Colonic mucosa (tissue), 4 donors: Measurements from ENCODE around the gene ZC3H12A. TPM values are rescaled to one million over a fixed set of nuclear protein-coding genes. Genes with fewer than 3 reads are reported as not detected.
A peak's percentile ranks its signal among the peaks of the same experiment; 100 is the strongest.

Experiments used
- DNase-seq: peaks from one replicate; pipeline ENCODE4 v3.0.0-alpha.2; 2020
- H3K27ac ChIP-seq: fragments of 200-600 bp; one replicate; pipeline ENCODE4 v1.8.0; 2021
- H3K27me3 ChIP-seq: fragments of 200-600 bp; one replicate; pipeline ENCODE4 v1.8.0; 2021
- H3K36me3 ChIP-seq: fragments of 200-600 bp; one replicate; pipeline ENCODE4 v1.8.0; 2021
- H3K4me1 ChIP-seq: fragments of 200-600 bp; one replicate; pipeline ENCODE4 v1.8.0; 2021; ENCODE audit warnings: mild to moderate bottlenecking
- H3K4me3 ChIP-seq: fragments of 200-600 bp; one replicate; pipeline ENCODE4 v1.8.0; 2021
- H3K9ac ChIP-seq, 2 donors: one replicate each; pipeline ENCODE4 v1.7.0; 2013; ENCODE audit warnings: control low read depth in 2 of 2, low read depth in 2 of 2, low read length in 2 of 2
- H3K9me3 ChIP-seq: fragments of 200-600 bp; one replicate; pipeline ENCODE4 v1.8.0; 2021
- intact Hi-C: fragments of 100-400 bp; cut with DNase I; formaldehyde crosslinking; loops from one replicate; pipeline ENCODE4 v1.14.1; 2022
- total RNA-seq, 2 donors: library from RNA; stranded (reverse); fragmentation: NEBNext Ultra II Directional in 1 of 2; extraction: Animal tissue kit (Norgen Biotek cat#: 25700) in 1 of 2; gene quantifications; one replicate each; pipeline ENCODE4 v1.2.1, GENCODE V29; 2021
- TF ChIP-seq, protein P1 (sequence below): fragments of 200-600 bp; IDR thresholded peaks from one replicate; pipeline ENCODE4 v1.8.0; 2022; ENCODE audit warnings: antibody characterized with exemption, mild to moderate bottlenecking
- donor health status: healthy.
- donor health status: DM: no; HTN: no; CAD: no.
- donor health status: DM: no; HTN: no; CAD: no.

Gene ZC3H12A
- 10 to 100 TPM; 18.2 to 35.4 TPM for total RNA-seq

DNA sequence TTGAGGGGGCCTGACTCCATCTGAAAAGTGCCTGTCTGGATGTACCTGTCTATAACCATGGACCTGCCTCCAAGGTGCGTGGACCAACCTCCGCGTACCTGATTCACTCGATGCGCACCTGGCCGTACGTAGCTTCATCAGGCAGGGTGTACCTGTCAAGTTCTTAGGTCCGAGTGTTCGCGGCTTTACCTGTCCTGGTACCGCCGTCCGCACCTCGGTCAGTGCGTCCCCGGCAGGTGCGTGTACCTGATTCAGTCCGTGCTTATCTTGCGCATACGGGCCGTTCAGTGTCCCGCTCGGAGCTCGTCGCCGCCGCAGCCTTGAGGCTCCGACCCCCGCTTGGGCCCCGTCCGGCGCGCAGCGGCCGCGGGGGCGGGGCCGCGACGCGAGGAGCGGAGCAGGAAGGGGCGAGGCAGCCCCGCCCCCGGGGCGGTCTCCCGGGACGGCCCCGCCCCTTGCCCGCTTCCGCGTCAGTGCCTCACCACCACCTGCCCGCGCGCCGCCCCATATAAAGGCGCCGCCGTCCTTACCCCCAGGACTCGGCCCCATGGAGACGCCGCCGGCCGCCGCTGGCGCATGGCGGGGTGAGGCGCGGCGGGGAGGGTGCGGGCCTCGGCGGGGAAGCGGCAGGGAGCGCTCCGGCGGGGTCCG lies at the start of gene ZC3H12A:
ZC3H12A (plus strand) TSS at position 535 of the 651 bp plus-strand sequence. CDS start 917 bp downstream, outside the sequence.
- H3K4me1 ChIP-seq: peaks cover 19% of the 10 kb centered on the region

DNA sequence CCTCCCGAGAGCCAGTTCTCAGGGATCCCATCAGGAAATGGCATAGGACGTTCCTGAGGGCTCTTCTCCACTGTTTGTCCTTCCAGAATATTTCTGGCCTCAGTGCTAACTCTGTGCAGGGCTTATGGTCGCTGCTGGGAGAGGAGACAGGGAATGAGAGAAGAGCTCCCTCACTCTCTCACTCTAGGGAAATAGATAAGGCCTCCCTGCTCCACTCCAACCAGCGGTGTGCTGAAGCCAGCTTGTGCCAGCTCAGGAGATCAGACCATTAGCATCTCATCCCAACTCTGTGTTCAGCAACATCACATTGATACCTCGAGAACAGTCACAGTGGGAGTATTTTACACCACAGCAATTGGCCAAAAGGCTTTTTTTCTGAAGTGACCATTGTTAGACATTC lies 49.2 kb upstream of the ZC3H12A start:
- no peaks in the 10 kb centered on the region for H3K27me3 ChIP-seq
- intact Hi-C loops: no loop called here
- no peak for DNase-seq

More for the DNA sequence above, at the start of gene ZC3H12A:
- H3K36me3 ChIP-seq: no peaks in the 10 kb centered on the region
- no peaks in the 10 kb centered on the region for H3K9me3 ChIP-seq
- DNase-seq: peak; percentile 94
- peak within 1 kb of the TSS; percentile 96 to 99 for H3K9ac ChIP-seq
- TF ChIP-seq, protein P1, sequence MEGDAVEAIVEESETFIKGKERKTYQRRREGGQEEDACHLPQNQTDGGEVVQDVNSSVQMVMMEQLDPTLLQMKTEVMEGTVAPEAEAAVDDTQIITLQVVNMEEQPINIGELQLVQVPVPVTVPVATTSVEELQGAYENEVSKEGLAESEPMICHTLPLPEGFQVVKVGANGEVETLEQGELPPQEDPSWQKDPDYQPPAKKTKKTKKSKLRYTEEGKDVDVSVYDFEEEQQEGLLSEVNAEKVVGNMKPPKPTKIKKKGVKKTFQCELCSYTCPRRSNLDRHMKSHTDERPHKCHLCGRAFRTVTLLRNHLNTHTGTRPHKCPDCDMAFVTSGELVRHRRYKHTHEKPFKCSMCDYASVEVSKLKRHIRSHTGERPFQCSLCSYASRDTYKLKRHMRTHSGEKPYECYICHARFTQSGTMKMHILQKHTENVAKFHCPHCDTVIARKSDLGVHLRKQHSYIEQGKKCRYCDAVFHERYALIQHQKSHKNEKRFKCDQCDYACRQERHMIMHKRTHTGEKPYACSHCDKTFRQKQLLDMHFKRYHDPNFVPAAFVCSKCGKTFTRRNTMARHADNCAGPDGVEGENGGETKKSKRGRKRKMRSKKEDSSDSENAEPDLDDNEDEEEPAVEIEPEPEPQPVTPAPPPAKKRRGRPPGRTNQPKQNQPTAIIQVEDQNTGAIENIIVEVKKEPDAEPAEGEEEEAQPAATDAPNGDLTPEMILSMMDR: no peak
- intact Hi-C loops: no loop called here
- peak within 1 kb of the TSS; percentile 94 for H3K27ac ChIP-seq
- H3K4me3 ChIP-seq: peak within 1 kb of the TSS; percentile 92
- no peaks in the 10 kb centered on the region for H3K27me3 ChIP-seq

DNA sequence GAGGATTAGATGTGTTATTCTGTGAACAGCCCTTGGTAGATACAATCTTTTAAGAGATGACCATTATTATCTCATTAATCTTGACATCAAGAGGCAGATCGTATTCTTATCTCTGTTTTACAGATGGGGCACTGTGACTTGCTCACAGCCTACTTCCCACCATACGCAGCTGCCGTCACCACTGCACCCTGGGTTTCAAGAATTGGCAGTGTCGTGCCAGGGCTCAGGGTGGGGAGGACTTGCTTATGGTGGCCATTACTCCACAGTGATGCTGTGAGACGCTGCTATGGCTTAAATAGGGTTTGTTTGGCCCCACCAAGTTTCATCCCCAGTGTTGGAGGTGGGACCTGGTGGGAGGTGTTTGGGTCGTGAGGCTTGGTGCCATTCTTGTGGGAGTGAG lies 45.4 kb upstream of the ZC3H12A start:
- DNase-seq: no peak
- Histone ChIP-seq H3K27me3 (no peaks in the 10 kb centered on the region), H3K4me3 (no peak overlapping the region), H3K27ac (no peak overlapping the region), H3K4me1 (no peaks in the 10 kb centered on the region), H3K36me3 (no peaks in the 10 kb centered on the region), H3K9ac (no peak overlapping the region), H3K9me3 (no peaks in the 10 kb centered on the region)
- intact Hi-C loops: no loop called here
- TF ChIP-seq, protein P1: no peak

More for the DNA sequence above, 49.2 kb upstream of the ZC3H12A start:
- Histone ChIP-seq H3K4me1 (no peaks in the 10 kb centered on the region), H3K9ac (no peak overlapping the region), H3K4me3 (no peak overlapping the region), H3K27ac (no peak overlapping the region), H3K36me3 (no peaks in the 10 kb centered on the region), H3K9me3 (no peaks in the 10 kb centered on the region)
- TF ChIP-seq, protein P1: no peak

DNA sequence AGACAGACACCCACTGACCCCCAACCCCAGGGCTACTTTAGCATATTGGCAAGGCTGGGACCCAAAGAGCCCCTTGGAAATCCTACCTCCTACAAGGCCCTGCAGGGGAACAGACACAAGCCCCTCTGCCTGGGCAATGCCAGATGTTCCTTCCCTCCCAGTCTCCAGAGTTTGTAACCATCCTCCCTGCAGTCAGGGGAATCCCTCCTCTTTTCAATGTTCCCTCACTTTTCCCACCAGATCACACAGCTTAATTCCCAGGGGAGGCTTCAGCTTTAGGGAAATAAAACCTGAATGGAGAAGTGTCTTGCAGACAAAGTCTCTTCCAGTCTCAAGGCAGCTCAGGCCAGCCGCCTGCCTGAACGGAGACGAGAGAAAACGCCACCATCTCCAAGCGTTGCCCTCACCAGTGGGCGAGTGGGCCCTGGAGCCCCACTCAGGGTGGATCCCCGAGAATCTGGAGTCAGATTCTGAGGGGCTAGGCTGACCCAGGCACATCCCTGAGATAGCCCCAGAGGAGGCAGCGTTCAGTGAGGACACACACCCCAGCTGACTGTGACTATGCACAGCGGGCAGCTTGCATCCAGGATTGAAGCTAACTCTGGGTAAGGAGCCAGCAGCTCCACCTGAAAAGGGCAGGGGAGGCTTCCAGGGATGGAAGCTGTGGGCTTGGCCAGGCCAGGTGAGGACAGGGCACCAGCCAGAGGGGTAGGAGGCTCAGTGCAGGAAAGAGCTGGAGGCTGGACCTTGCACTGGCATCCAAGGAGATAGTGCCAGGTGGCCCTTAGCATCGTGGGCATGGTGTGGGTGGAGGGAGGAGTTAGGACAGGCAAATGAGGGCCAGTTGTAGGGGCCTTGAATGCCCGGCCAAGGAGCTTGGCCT lies 44.0 kb upstream of the ZC3H12A start:
- TF ChIP-seq, protein P1: no peak
- H3K4me1 ChIP-seq: no peaks in the 10 kb centered on the region
- no peaks in the 10 kb centered on the region for H3K27me3 ChIP-seq
- H3K27ac ChIP-seq: no peak overlapping the region
- H3K9ac ChIP-seq: no peak overlapping the region
- no peaks in the 10 kb centered on the region for H3K36me3 ChIP-seq
- H3K9me3 ChIP-seq: no peaks in the 10 kb centered on the region
- H3K4me3 ChIP-seq: no peak overlapping the region
- intact Hi-C loops: loop anchor here (5.0 to 10.0 kb wide), 2 partner anchors 728 to 856 kb away; no protein-coding TSS in a partner anchor
- no peak for DNase-seq

DNA sequence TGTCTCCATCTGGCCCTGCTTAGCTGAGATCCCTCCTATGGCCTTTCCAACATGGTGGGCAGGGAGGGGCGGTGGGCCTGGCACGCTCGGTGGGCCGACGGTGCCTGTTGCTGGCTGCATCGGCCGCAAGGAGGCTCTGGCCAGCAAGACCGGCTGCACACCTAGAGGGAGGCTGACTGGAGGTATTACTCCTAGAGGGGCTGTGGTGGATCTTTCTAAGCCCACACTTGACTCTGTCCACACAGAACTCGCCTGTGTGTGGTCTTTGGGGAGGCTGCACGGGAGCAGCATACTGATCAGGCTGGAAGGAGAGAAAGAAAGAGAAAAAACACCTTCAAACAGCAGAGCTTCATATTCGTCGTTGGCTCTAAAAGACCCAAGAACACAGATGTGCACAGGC lies 41.7 kb upstream of the ZC3H12A start:
- no peaks in the 10 kb centered on the region for H3K27me3 ChIP-seq

More for the DNA sequence above, 41.7 kb upstream of the ZC3H12A start:
- no peaks in the 10 kb centered on the region for H3K9me3 ChIP-seq
- no peak overlapping the region for H3K27ac ChIP-seq
- H3K36me3 ChIP-seq: no peaks in the 10 kb centered on the region
- TF ChIP-seq, protein P1: no peak
- intact Hi-C loops: loop anchor here (5.0 to 10.0 kb wide), 2 partner anchors 730 to 858 kb away; no protein-coding TSS in a partner anchor
- no peak overlapping the region for H3K9ac ChIP-seq
- DNase-seq: no peak
- no peaks in the 10 kb centered on the region for H3K4me1 ChIP-seq
- H3K4me3 ChIP-seq: no peak overlapping the region
